HG03565 (cell line): Measurements from ENCODE around the gene SGTB.
"Not testable (repeated sequence)": the region's sequence is repeated elsewhere in the genome, so short reads cannot be mapped to it uniquely, and the experiment has no call there.

Experiments
- ATAC-seq: cut with Tn5 transposase; IDR thresholded peaks from one replicate; pipeline ENCODE4 v1.9.1; 2021; ENCODE audit warnings: mild to moderate bottlenecking, moderate library complexity; ENCODE audit not compliant: unreplicated experiment

Gene SGTB

GRCh38 chr5:65734921-65735320, 13.0 kb upstream of the SGTB start:
- no peak for ATAC-seq

- ATAC-seq, result not testable (repeated sequence)
Observed at GRCh38 chr5:65734196-65734775, 12.4 kb upstream of the SGTB start.

GRCh38 chr5:65732046-65732445, 10.1 kb upstream of the SGTB start:
- not testable (repeated sequence) for ATAC-seq

- ATAC-seq, result no peak
Observed at GRCh38 chr5:65730910-65731309, 9.0 kb upstream of the SGTB start.

GRCh38 chr5:65728218-65728617, 6.3 kb upstream of the SGTB start:
- ATAC-seq, result no peak

- ATAC-seq, result no peak
Observed at GRCh38 chr5:65727491-65728156, 5.7 kb upstream of the SGTB start.

- peak; percentile 0 for ATAC-seq
Observed at GRCh38 chr5:65722575-65723403, 880 bp upstream of the SGTB start.

- peak; percentile 31 for ATAC-seq
Observed at GRCh38 chr5:65721050-65721719, 724 bp downstream of the SGTB start.

- ATAC-seq, result no peak
Observed at GRCh38 chr5:65718576-65719310, 3.2 kb downstream of the SGTB start.

GRCh38 chr5:65708145-65708544, 13.8 kb downstream of the SGTB start:
- ATAC-seq, result no peak

- no peak for ATAC-seq
Observed at GRCh38 chr5:65707663-65708062, 14.2 kb downstream of the SGTB start.

GRCh38 chr5:65704621-65705239, 17.2 kb downstream of the SGTB start:
- no peak for ATAC-seq

- ATAC-seq, result no peak
Observed at GRCh38 chr5:65702036-65702435, 19.9 kb downstream of the SGTB start.

- ATAC-seq, result peak; percentile 44
Observed at GRCh38 chr5:65699338-65699737, 22.6 kb downstream of the SGTB start.

GRCh38 chr5:65696892-65697291, 25.0 kb downstream of the SGTB start:
- no peak for ATAC-seq

GRCh38 chr5:65695896-65696295, 26.0 kb downstream of the SGTB start:
- no peak for ATAC-seq

GRCh38 chr5:65695162-65695755, 26.6 kb downstream of the SGTB start:
- no peak for ATAC-seq

GRCh38 chr5:65693121-65693520, 28.8 kb downstream of the SGTB start:
- ATAC-seq, result no peak

GRCh38 chr5:65682148-65682547, 39.8 kb downstream of the SGTB start:
- ATAC-seq, result no peak

GRCh38 chr5:65676056-65676455, 45.9 kb downstream of the SGTB start:
- ATAC-seq, result not testable (repeated sequence)
